GM21447 (cell line): ENCODE measurements around the gene COMMD6.

Source experiments
- ATAC-seq: cut with Tn5 transposase; IDR thresholded peaks from one replicate; pipeline ENCODE4 v1.9.1; 2021; ENCODE audit not compliant: unreplicated experiment

COMMD6 gene

GRCh38 chr13:75485286-75486062 lies 52.2 kb downstream of the COMMD6 start:
- ATAC-seq = no peak

GRCh38 chr13:75482820-75483079 lies 54.9 kb downstream of the COMMD6 start:
- ATAC-seq = no peak

GRCh38 chr13:75482070-75482819 lies 55.4 kb downstream of the COMMD6 start, which contains the start of gene TBC1D4:
Gene TBC1D4, minus strand, starts transcription at chr13:75482169. Its CDS starts 402 bp downstream, at chr13:75481767.
- peak; percentile 73 for ATAC-seq

- peak; percentile 28 for ATAC-seq
Observed at GRCh38 chr13:75481176-75482069, 56.2 kb downstream of the COMMD6 start.

GRCh38 chr13:75480671-75481175 lies 56.9 kb downstream of the COMMD6 start:
- ATAC-seq = peak; percentile 0

- ATAC-seq = no peak
Observed at GRCh38 chr13:75479102-75479740, 58.4 kb downstream of the COMMD6 start.

GRCh38 chr13:75478659-75479058 lies 59.0 kb downstream of the COMMD6 start:
- no peak for ATAC-seq
